Gastrocnemius medialis (tissue), 4 donors: ENCODE measurements around the gene LRFN3.

ENCODE experiments used
- POLR2A ChIP-seq, 2 donors: fragments of 450-650 bp; IDR thresholded peaks; one replicate each; pipeline ENCODE4 v1.6.1; 2017; ENCODE audit warnings: antibody characterized with exemption in 2 of 2, mild to moderate bottlenecking in 2 of 2, moderate library complexity in 2 of 2
- TF ChIP-seq, protein P1 (sequence below), 5 experiments: fragments of 450-650 bp in 3 of 5; fragments of 200-600 bp in 2 of 5; sonication (generic) in 2 of 5; IDR thresholded peaks in 4 of 5; conservative IDR thresholded peaks in 1 of 5; 1 replicate in 4 of 5; 2 replicates in 1 of 5; pipeline ENCODE4 v1.5.1; 2016 to 2019; ENCODE audit warnings: antibody characterized with exemption in 5 of 5, mild to moderate bottlenecking in 3 of 5, moderate library complexity in 3 of 5

DNA sequence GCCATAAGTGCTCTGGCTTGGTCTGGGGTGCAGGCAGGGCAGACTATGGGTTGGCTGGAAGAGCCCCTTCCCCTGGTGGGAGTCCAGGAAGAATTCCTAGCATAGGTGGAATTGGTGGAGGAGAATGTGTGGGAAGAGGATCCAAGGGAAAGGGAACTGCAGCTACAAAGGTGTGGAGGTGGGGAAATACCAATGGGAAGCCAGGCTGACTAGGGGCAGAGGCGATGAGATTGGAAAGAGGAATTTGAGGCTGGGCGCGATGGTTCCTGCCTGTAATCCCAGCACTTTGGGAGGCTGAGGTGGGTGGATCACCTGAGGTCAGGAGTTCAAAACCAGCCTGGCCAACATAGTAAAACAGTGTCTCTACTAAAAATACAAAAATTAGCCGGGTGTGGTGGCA, 54.0 kb downstream of the LRFN3 start:
- TF ChIP-seq, protein P1, sequence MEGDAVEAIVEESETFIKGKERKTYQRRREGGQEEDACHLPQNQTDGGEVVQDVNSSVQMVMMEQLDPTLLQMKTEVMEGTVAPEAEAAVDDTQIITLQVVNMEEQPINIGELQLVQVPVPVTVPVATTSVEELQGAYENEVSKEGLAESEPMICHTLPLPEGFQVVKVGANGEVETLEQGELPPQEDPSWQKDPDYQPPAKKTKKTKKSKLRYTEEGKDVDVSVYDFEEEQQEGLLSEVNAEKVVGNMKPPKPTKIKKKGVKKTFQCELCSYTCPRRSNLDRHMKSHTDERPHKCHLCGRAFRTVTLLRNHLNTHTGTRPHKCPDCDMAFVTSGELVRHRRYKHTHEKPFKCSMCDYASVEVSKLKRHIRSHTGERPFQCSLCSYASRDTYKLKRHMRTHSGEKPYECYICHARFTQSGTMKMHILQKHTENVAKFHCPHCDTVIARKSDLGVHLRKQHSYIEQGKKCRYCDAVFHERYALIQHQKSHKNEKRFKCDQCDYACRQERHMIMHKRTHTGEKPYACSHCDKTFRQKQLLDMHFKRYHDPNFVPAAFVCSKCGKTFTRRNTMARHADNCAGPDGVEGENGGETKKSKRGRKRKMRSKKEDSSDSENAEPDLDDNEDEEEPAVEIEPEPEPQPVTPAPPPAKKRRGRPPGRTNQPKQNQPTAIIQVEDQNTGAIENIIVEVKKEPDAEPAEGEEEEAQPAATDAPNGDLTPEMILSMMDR (IDR thresholded peaks at IDR 0.05 in 4 of 5, conservative IDR thresholded peaks at IDR 0.05 in 1 of 5): no peak
- TF ChIP-seq POLR2A (IDR thresholded peaks at IDR 0.05): no peak
